ENCODE data around the gene LMTK3.
A peak's percentile ranks its signal among the peaks of the same experiment; 100 is the strongest.

LMTK3 gene

DNA sequence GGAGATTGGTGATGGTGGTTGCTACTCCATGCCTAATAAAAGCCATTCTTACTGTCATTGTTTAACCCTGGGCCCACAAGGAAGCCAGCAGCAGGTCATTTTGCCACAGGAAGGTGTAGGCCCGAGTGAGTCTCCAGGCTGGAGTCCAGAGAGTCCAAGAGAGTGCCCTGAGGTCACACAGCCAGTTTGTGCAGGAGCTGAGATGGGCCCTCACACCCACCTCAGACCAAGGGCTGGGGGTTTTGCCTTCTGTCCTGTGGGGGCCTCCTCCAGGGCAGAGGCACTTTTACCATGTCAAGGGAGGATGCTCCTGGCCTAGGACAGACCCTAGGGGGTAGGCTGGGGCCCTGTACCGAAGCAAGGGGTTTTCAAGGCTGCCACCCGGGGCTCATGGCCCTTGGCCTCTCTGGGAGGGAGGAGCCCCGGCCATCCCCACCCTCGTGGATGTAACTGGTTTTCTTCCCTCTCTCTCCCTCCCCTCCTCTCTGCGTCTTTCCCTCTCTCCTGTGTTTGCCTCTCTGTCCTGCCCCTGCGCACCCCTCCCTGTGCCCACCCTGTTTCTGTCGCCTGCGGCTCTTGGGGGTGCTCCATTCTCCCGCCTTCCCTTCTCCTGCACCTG lies 34.5 kb downstream of the LMTK3 start:
- no peak for DNase-seq (ENCODE audit: low read depth)
- no peak overlapping the region for H3K4me3 ChIP-seq (ENCODE audit: low read depth, low read length)

DNA sequence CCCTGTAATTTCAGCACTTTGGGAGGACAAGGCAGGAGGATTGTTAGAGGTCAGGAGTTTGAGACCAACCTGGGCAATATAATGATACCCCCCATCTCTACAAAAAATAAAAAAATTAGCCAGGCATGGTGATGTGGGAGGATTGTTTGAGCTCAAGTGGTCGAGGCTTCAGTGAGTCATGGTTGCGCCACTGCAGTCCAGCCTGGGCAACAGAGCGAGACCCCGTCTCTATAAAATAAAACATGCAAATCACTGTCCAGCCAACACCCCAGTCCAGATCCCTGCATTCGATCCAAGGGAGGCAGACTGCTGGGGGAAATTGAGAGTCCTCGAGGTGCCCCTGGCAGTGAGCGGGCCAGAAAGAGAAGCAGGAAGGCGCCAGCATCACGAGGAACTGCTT lies 35.5 kb downstream of the LMTK3 start:
- H3K4me3 ChIP-seq (ENCODE audit: low read depth, low read length): no peak overlapping the region
- no peak for DNase-seq (ENCODE audit: low read depth)

DNA sequence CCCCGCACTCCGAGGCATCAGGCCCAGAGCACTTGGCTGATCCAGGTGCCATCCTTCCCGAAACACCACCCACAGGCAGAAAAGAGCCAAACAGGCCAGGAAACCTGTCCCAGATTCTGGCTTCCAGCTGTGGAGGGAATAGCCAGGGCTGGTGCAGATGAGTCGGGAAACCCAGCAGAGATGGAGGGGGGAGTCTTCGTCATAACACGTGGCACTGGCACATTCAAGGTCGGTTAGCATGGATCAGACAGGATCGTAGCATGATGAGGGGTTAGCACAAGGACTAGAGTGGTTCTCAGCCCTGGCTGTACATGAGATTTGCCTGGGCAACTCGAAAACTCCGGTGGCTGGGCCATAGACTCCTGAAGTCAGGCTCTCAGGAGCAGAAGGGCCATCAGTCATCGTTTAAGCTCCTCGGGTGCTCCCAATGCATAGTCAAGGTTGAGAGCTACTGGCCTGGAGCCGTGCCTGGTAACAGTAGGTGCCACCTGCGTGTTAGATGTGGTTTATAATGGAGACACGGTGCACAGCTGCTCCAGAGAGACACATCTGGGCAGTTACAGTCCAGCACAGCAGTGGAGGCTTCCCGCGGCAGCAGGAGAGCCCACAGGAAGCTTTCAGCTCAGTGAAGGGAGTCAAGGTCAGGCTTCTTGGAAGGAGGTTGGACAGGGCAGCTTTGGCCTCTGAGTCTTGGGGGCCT lies 36.1 kb downstream of the LMTK3 start:
- no peak for DNase-seq (ENCODE audit: low read depth)
- H3K4me3 ChIP-seq (ENCODE audit: low read depth, low read length): no peak overlapping the region

DNA sequence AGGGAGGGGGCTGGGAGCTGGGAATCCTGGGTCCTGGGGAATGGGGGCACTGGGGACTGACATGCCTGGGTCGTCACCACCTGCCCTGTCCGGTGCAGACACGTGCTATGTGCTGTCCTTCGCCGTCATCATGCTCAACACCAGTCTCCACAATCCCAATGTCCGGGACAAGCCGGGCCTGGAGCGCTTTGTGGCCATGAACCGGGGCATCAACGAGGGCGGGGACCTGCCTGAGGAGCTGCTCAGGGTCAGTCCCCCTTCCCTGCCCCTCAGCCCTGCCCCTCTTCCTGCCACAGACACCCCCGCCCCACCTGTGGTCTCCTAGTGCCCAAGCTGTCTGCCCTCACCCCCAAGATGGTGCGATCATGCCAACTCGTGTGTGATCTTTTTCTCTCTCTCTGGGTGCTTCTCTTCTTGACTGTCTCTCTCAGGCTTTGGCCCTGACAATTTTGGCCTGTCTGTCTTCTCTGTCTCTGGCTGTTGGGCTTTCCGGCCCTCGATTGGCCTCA lies 37.5 kb downstream of the LMTK3 start:
- DNase-seq (ENCODE audit: low read depth): no peak
- no peak overlapping the region for H3K4me3 ChIP-seq (ENCODE audit: low read depth, low read length)

DNA sequence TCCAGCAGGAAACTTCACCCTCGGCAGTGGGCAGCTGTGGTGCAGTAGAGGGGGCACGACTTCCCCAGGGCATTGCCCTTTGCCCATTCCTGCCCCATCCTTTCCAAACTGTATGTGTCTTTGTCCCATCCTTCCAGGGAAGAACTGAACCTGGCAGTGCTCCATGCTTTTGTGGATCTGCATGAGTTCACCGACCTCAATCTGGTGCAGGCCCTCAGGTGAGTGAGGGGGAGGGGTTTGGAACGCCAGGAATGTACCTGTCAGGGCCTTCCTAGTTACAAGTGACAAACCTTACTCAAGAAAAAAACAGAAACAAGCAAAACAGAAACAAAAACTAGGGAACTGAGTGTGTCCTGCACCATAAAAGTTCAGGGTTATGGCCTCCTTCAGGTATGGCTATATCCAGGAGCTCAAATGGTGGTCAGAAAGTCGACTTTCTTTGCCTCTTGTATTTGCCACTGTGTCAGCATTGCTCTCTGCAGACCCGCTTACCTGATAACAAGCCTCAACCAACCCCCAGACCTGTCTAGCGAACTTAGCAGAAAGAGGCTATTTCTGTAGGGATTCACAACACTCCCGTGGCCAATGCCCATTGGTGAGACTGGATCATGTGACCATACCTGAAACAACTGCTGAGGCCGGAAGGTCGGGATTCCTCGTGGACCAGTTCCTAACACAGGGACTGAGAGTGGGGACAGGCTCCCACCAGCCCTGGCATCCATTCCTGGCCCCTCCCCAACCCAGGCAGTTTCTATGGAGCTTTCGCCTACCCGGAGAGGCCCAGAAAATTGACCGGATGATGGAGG lies 38.3 kb downstream of the LMTK3 start:
- no peak overlapping the region for H3K4me3 ChIP-seq (ENCODE audit: low read depth, low read length)
- DNase-seq (ENCODE audit: low read depth): no peak

DNA sequence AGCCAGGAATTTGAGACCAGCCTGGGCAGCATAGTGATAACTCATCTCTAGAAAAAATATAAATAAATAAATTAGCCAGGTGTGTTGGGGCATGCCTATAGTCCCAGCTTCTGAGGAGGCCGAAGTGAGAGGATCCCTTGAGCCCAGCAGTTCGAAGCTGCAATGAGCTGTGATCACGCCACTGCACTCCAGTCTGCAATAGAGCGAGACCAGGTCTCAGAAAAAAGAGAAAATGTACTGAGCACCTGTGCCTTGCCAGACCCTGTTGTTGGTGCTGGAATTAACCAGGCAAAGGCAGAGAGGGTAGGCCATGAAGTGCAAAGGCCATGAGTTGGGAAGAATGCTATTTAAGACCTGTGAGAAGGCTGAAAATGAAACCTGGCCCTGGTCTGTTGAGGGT lies 39.8 kb downstream of the LMTK3 start:
- H3K4me3 ChIP-seq (ENCODE audit: low read depth, low read length): no peak overlapping the region
- DNase-seq (ENCODE audit: low read depth): no peak

DNA sequence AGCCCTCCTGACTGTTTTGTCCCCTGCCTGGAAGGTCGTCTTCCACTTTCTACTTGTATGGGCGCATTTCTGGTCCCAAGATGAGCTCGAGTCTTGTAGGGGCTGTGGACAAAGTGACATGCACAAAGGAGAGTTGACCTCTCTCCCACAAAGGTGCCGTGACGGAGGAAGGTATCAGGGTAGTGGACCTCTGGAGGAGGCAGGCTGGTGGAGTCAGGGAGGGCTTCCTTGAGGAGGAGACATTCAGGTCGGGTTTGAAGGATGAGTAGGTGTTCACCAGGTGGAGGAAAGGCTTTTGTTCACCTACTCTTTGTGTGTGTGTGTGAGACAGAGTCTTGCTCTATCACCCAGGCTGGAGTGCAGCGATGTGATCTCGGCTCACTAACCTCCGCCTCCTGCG lies 40.8 kb downstream of the LMTK3 start:
- no peak overlapping the region for H3K4me3 ChIP-seq (ENCODE audit: low read depth, low read length)
- DNase-seq (ENCODE audit: low read depth): no peak

DNA sequence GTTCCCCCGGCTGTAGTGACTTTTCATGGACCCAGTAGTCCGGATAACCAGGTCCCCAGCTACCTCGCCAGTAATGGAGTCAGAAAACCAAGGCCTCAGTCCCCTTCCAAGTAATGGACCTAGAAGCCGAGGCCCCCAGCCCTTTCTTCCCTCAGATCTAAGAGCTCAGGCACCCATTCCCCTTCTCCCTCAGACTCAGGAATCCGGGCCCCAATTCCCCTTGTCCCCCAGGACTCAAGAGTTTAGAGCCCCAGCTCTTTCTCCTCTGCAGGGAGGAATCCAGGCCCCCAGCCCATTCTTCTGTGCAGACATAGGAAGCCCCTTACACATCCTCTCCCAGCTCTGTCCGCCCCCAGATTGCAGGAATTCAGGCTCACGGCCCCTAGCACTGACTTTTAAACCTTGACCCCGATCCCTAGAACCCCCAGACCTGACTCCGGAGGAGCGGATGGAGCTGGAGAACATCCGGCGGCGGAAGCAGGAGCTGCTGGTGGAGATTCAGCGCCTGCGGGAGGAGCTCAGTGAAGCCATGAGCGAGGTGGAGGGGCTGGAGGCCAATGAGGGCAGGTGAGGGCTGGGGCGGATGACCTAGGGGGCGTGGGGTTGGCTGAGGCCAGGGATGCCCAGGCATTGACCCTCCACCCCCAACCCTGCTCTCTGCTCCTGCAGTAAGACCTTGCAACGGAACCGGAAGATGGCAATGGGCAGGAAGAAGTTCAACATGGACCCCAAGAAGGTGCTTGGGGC lies 41.5 kb downstream of the LMTK3 start:
- H3K4me3 ChIP-seq (ENCODE audit: low read depth, low read length): peak overlapping the region; percentile 82
- no peak for DNase-seq (ENCODE audit: low read depth)

DNA sequence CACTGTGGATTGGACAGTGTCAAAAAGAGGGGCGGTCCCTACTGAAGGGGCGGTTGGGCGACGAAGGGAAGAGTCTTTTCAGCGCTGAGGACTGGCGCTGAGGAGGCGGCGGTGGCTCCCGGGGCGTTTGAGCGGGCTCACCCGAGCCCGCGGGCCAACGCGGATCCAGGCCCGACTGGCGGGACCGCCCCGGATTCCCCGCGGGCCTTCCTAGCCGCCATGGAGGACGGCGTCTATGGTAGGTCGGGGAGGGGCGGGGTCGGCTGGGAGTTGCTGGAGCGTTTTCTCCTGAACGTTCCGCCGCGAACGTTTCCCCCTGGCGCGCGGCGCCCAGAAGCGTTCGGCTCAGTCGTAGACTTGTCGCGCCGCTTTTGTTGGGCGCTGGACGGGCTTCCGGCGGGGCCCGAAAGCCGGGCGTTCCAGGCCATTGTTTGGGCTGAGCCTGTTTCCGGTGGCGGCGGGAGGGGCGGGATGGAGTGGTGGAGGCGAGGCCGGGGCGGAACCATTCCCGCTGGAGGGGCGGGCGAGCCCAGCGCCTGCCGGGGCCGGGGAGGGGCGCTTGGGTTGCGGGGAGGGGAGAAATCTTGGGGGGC lies 42.2 kb downstream of the LMTK3 start, which contains the start of gene CYTH2:
TSS of gene CYTH2 (plus strand) at position 81 of the 593 bp plus-strand sequence. CDS start at position 220, 139 bp downstream.
- no peak for DNase-seq (ENCODE audit: low read depth)
- peak within 1 kb of the TSS; percentile 82 for H3K4me3 ChIP-seq (ENCODE audit: low read depth, low read length)

DNA sequence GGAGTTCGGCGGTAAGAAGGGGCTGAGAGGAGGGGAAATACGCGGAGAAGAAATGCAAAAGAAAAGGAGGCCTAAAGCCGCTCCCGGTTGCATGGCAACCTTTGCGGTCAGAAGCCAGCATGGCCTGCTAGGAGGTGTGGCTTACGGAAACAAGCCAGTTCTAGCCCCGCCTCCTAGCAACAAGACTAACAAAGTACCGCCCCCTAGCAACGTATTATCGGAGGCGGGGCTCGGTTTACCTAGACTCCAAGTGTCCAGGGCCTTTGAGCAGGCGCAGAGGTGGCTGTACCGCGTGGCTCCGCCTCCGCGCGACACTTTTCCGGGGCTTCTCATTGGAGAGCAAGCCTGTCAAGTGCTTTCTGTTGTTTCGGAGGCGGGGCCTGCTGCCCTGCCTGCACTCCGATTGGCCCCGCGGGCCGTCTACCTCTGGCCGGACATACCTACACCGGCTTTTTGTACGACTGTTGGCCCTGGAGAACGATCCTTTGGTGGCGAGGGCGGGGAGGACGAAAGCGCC lies 42.8 kb downstream of the LMTK3 start:
- peak; percentile 99 for DNase-seq (ENCODE audit: low read depth)
- peak overlapping the region; percentile 82 for H3K4me3 ChIP-seq (ENCODE audit: low read depth, low read length)

DNA sequence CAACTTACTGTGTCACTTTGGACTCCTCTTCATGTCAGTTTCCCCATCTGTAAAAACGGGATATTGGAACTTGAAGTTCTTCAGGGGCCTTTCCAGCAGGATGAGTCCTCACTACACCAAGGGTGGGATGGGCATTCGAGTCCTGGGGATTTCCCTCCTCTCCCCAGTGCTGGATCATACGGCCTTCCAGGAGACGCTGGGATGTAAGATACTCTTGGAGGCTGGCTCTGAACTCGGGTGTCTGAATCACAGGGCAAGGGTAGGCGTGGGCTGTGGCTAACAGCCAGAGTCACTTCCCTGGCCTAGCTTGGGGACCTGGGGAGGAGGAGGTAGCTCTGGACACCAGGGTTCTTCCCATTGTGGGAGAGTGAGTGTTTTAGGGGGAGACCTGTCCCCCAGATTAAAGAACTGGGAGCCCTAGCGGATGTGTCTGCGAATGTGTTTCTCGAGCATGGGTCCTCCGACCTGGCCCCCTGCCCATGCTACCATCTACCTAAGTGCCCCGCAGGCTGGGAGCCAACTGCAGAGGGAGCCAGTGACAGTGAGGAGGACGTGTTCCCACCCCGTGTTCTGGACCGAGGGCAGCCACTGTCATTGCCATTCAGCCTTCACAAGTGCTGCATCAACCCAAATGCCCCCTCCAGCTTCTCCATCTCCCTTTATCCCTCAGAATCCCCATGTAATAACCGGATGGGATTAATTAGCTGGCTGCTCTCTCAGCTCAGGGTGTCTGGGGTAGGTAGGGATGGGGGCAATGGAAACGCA lies 44.9 kb downstream of the LMTK3 start:
- no peak overlapping the region for H3K4me3 ChIP-seq (ENCODE audit: low read depth, low read length)
- no peak for DNase-seq (ENCODE audit: low read depth)

DNA sequence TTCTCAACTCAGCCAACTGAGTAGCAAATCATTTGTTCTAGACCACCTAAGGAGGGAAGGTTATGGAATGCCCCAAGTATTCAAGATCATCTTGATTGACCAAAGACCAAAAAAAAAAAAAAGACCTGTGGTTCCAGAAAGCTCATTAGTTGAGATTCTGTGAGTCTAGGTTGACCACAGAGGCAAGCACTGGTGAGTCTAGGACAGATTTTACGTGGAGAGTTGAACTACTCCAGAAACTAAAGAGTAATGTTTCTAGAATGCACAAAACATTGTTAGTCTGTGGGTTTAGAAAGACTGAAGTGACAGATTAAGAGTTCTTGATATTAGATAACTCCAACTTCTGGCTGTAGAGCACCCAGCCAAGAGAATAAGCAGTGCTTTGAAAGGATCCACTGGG lies 46.4 kb downstream of the LMTK3 start:
- no peak overlapping the region for H3K4me3 ChIP-seq (ENCODE audit: low read depth, low read length)
- no peak for DNase-seq (ENCODE audit: low read depth)

DNA sequence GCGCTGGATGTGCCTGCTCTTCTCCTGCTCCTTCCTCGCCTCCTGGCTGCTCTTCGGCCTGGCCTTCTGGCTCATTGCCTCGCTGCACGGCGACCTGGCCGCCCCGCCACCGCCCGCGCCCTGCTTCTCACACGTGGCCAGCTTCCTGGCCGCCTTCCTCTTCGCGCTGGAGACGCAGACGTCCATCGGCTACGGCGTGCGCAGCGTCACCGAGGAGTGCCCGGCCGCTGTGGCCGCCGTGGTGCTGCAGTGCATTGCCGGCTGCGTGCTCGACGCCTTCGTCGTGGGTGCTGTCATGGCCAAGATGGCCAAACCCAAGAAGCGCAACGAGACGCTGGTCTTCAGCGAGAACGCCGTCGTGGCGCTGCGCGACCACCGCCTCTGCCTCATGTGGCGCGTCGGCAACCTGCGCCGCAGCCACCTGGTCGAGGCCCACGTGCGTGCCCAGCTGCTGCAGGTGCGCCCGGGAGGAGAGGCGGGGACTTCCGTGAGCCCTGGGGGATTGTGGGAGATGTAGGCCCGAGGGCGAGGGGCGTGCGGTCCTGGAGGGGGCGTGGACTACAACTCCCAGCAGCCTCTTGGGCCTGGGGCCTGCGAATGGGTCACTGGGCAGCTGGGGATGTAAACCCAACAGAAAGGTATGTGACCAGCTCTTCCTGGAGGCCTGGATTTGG lies 49.5 kb downstream of the LMTK3 start:
- DNase-seq (ENCODE audit: low read depth): no peak
- no peak overlapping the region for H3K4me3 ChIP-seq (ENCODE audit: low read depth, low read length)

DNA sequence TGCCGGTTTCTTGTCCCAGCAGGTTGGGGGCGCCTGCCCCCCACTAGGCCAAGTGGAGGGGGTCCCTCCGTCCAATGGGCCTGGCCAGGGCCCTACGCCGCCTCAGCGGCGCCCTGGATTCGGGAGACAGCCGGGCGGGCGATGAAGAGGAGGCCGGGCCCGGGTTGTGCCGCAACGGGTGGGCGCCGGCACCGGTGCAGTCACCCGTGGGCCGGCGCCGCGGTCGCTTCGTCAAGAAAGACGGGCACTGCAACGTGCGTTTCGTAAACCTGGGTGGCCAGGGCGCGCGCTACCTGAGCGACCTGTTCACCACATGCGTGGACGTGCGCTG lies 50.0 kb downstream of the LMTK3 start:
- no peak for DNase-seq (ENCODE audit: low read depth)
- H3K4me3 ChIP-seq (ENCODE audit: low read depth, low read length): no peak overlapping the region

DNA sequence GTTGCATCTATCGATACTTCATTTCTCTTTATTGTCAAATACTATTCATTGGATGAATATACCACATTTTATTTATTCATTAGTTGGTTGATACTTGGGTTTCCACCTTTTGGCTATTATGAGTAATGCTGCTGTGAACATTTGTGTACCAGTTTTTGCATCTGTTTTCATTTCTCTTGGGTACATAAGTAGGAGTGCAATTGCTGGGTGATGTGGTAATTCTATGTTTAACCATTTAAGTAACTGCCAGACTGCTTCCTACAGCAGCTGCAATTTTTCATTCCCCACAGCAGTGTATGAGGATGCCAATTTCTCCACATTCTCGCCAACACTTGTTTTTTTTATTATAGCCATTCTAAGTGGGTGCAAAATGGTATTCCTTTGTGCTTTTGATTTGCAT lies 53.6 kb downstream of the LMTK3 start:
- no peak for DNase-seq (ENCODE audit: low read depth)
- H3K4me3 ChIP-seq (ENCODE audit: low read depth, low read length): no peak overlapping the region

DNA sequence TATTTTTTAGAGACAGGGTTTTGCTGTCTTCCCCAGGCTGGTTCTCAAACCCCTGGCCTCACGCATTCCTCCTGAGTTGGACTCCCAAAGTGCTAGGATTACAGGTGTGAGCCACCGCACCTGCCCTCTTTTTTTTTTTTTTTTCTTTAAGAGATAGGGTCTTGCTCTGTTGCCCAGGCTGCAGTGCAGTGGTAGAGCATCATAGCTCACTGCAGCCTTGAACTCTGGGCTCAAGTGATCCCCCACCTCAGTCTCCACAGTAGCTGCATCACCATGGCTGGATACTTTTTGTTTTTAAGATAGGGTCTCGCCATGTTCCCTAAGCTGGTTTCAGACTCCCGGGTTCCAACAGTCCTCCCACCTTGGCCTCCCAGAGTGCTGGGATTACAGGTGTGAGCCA lies 54.8 kb downstream of the LMTK3 start:
- no peak for DNase-seq (ENCODE audit: low read depth)
- H3K4me3 ChIP-seq (ENCODE audit: low read depth, low read length): no peak overlapping the region

DNA sequence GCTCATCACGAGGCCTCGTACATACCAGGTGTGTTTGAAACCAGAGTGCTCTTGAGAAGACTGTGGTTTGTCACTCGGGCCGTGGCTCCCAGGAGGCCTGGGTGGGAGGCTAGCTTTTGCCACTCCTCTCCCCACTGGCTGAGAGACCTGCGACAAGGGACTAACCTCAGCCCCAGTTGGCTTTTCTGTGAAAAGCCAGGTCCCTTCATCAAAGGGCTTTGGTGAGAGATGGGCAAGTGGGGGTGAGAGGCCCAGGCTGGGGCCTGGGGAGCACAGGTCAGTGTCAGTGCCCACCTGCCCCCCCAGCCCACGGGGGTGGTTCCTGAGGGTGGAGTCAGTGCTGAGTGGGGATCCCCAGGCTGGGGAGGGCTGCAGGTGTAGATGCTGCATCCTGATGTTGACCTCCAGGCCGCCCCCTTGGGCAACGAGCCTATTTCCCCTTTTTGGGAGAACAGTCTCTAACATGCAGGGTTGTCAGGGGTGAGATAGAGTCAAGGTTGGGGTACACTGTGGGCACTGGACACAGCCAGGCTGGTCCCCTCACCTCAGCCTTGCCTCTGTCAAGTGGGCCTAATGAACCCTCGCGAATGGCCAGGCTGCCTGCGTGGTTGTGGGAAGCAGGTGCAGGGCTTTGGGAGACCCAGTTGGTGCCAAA lies 55.6 kb downstream of the LMTK3 start:
- no peak overlapping the region for H3K4me3 ChIP-seq (ENCODE audit: low read depth, low read length)
- no peak for DNase-seq (ENCODE audit: low read depth)
